SK-N-MC (cell line): ENCODE data around the gene AFF1.

Experiments
- EZH2 ChIP-seq: fragments of 200-600 bp; sonication (generic); IDR thresholded peaks from one replicate; pipeline ENCODE4 v1.6.1; 2017; ENCODE audit warnings: antibody characterized with exemption
- FOXP2 ChIP-seq: optimal IDR thresholded peaks from 2 replicates; pipeline ENCODE3; 2011; ENCODE audit warnings: mild to moderate bottlenecking, moderate library complexity; ENCODE audit not compliant: insufficient read depth; ENCODE audit errors: extremely low read length, control extremely low read depth
- POLR2AphosphoS5 ChIP-seq: IDR thresholded peaks from 2 replicates; pipeline ENCODE4 v1.6.1; 2012; ENCODE audit warnings: mild to moderate bottlenecking, low read depth, low read length, borderline replicate concordance

DNA sequence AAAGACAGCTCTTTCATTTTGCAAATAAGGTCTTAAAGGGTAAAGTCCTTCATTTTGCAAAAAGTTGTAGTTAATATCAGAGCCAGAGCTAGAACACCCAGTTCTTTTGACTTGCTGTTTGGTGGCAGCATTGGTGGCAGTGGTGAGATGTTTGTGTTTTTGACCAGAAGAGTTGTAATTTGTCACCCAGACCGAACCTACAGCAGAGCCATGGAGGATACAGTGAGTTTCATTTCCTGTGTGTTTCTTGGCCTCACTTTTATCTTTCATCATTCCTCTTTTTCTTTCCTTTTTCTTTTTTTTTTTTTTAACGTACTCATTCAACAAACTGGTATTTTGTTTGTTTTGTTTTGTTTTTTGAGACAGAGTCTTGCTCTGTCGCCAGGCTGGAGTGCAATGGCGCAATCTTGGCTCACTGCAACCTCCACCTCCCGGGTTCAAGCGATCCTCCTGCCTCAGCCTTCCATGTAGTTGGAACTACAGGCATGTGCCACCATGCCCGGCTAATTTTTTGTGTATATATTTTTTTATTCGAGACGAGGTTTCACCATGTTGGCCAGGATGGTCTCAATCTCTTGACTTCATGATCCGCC lies 116.4 kb downstream of the AFF1 start:
- TF ChIP-seq EZH2 (no peak), FOXP2 (no peak), POLR2AphosphoS5 (no peak)
